SH-SY5Y (cell line): ENCODE data around the gene UBN2.

Experiments used
- GATA2 ChIP-seq: IDR thresholded peaks from 2 replicates; pipeline ENCODE4 v1.6.1; 2011; ENCODE audit warnings: mild to moderate bottlenecking, low read depth, low read length
- GATA3 ChIP-seq: IDR thresholded peaks from 2 replicates; pipeline ENCODE4 v1.6.1; 2011; ENCODE audit warnings: low read depth, mild to moderate bottlenecking, low read length, moderate library complexity

DNA sequence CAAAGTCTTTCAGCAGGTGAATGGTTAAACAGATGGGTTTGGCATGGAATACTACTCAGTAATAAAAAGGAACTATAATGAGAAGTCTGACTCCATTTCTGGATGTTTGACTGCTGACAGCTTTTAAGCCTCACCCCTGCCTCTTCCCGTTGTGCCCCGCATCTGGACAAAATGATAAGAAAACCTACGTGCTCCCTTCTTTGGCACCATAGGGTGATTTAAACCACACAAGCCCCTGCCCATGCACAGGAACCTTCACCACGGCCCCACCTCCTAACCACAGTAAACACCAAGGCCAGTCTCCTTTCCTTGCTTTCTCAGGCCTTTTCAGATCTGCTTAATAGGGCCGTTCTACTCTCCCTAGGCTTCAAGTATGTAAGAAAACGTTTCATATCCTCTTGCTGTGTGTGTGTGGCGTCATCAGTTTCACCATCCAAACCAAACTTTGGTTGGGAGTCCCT is 47.1 kb upstream of the UBN2 start:
- TF ChIP-seq GATA2 (no peak), GATA3 (no peak)
